ENCODE measurements around the gene NSD1. TPM values are rescaled to one million over a fixed set of nuclear protein-coding genes. Genes with fewer than 3 reads are reported as not detected.
"Not testable (repeated sequence)": the region's sequence is repeated elsewhere in the genome, so short reads cannot be mapped to it uniquely, and the experiment has no call there.

NSD1 gene
- total RNA-seq, 4 donors from 2014 or later: 24.0 to 39.5 (median 32.2) TPM

DNA sequence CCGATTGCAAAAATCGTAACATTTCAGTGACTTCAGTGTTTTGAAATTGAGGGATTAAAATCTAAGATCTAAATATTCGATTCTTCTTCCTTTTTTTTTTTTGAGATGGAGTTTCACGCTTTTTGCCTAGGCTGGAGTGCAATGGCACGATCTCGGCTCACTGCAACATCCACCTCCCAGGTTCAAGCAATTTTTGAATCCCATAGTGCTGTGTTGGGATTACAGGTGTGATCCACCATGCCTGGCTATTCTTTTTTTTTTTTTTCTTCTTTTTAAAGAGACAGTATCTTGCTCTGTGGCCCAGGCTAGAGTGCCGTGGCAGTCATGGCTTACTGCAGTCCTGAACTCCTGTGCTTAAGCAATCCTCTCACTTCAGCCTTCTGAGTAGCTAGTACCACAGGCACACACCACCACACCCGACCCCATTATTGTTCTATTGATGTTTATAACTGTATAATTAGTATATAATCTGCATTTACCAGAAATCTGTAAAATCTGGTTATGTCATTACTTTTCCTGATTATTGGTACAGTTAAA is 42.7 kb downstream of the NSD1 start:
- Histone ChIP-seq H3K9me3 (no peaks in the 10 kb centered on the region), H3K4me3 (no peak overlapping the region), H3K36me3 (peaks cover 0 to 42% (median 0%) of the 10 kb centered on the region in 3 donors), H3K4me1 (peaks cover 0 to 30% (median 11%) of the 10 kb centered on the region in 3 donors), H3K27ac (no peak overlapping the region), H3K27me3 (no peaks in the 10 kb centered on the region)
- 71 to 79% methylated on average over 8 of the region's 8 CpGs for WGBS, 2 donors
- intact Hi-C loops (cut with DNase I): no loop called here
- no peak for TF ChIP-seq CTCF (IDR thresholded peaks at IDR 0.05)
- TF ChIP-seq POLR2A (IDR thresholded peaks at IDR 0.05): no peak
- DNase-seq: no peak

DNA sequence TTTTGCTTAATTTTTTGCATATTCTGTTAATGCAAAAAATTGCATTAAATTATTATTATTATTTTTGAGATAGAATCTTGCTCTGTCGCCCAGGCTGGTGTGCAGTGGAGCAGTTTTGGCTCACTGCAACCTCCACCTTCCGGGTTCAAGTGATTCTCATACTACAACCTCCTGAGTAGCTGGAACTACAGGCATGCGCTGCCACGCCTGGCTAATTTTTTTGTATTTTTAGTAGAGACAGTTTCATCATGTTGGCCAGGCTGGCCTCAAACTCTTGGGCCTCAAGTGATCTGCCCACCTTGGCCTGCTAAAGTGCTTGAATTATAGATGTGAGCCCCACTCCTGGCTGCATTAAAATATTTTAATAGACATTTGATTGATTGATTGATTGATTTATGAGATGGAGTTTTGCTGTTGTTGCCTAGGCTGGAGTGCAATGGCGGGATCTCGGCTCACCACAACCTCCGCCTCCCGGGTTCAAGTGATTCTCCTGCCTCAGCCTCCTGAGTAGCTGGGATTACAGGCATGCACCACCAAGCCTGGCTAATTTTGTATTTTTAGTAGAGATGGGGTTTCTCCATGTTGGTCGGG is 44.4 kb downstream of the NSD1 start:
- H3K27ac ChIP-seq; H3K27me3 ChIP-seq; intact Hi-C loops (cut with DNase I); H3K4me3 ChIP-seq; H3K9me3 ChIP-seq; DNase-seq: not testable (repeated sequence)
- Histone ChIP-seq H3K4me1 (peaks cover 0 to 33% (median 11%) of the 10 kb centered on the region in 3 donors), H3K36me3 (peaks cover 0 to 54% (median 0%) of the 10 kb centered on the region in 3 donors)
- 88 to 92% methylated on average over 6 to 7 of the region's 9 CpGs for WGBS, 2 donors

DNA sequence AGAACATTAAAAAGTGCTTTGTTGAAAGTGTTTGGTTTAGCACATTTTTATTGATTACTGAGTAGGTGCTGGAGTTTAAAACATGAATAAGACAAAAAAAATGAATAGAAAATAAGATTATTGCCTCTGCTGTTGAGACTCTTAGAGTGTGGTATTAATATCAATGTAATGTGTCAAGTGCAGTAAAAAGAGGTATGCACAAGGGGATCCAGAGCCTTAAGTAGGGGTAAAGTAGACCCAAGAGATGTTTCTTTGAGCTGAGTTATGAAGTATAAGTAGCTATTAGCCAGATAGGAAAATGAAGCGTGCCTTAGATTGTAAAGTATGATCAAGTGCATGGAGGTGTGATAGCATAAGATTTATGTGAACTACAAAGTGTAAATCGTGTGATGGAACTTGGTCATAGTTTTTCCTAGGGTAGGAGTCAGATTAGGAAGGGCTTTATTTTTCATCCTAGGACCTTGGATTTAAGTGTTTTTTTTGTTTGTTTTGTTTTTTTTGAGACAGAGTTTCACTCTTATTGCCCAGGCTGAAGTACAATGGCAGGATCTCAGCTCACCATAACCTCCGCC is 45.2 kb downstream of the NSD1 start:
- TF ChIP-seq CTCF (IDR thresholded peaks at IDR 0.05) (no peak), POLR2A (IDR thresholded peaks at IDR 0.05) (no peak)
- 90 to 98% methylated on average over 3 of the region's 3 CpGs for WGBS, 2 donors
- no peak for DNase-seq
- no peaks in the 10 kb centered on the region for H3K9me3 ChIP-seq
- H3K27me3 ChIP-seq: no peaks in the 10 kb centered on the region
- H3K4me1 ChIP-seq: peaks cover 0 to 33% (median 11%) of the 10 kb centered on the region in 3 donors
- H3K4me3 ChIP-seq: no peak overlapping the region
- no peak overlapping the region for H3K27ac ChIP-seq
- peaks cover 0 to 54% (median 0%) of the 10 kb centered on the region in 3 donors for H3K36me3 ChIP-seq
- intact Hi-C loops (cut with DNase I): no loop called here

DNA sequence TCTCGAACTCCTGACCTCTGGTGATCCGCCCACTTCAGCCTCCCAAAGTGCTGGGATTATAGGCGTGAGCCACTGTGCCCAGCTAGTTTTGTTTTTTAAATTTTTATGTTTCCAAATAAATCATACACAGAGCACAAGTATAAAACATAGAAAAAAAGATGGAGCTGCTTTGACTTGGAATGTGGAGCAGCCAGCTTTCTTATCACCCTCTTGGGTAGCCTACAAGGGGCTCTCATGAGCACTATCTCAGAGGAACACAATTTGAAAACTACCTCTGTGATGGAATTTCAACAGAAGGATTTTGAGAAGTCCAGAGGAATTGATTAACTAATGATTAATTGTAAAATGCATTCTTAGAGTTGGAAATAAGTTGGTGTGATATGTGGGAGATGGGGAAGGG is 45.9 kb downstream of the NSD1 start:
- DNase-seq: no peak
- 80 to 90% methylated on average over 2 to 3 of the region's 3 CpGs for WGBS, 2 donors
- Histone ChIP-seq H3K4me1 (peaks cover 0 to 39% (median 11%) of the 10 kb centered on the region in 3 donors), H3K9me3 (no peaks in the 10 kb centered on the region), H3K27me3 (no peaks in the 10 kb centered on the region), H3K36me3 (peaks cover 0 to 48% (median 0%) of the 10 kb centered on the region in 3 donors), H3K4me3 (no peak overlapping the region), H3K27ac (no peak overlapping the region)
- intact Hi-C loops (cut with DNase I): no loop called here
- TF ChIP-seq CTCF (IDR thresholded peaks at IDR 0.05) (no peak), POLR2A (IDR thresholded peaks at IDR 0.05) (no peak)

GRCh38 chr5:177183142-177183541 is 49.6 kb downstream of the NSD1 start:
- WGBS, 2 donors: 62 to 65% methylated on average over 3 of the region's 3 CpGs
- TF ChIP-seq CTCF (IDR thresholded peaks at IDR 0.05) (no peak), POLR2A (IDR thresholded peaks at IDR 0.05) (no peak)
- peaks cover 0 to 41% (median 0%) of the 10 kb centered on the region in 3 donors for H3K36me3 ChIP-seq
- H3K27me3 ChIP-seq: no peaks in the 10 kb centered on the region
- H3K4me3 ChIP-seq: no peak overlapping the region
- H3K27ac ChIP-seq: no peak overlapping the region
- no peak for DNase-seq
- peaks cover 0 to 24% (median 0%) of the 10 kb centered on the region in 3 donors for H3K4me1 ChIP-seq
- intact Hi-C loops (cut with DNase I): no loop called here
- no peaks in the 10 kb centered on the region for H3K9me3 ChIP-seq

Data from esophagus squamous epithelium (tissue), 5 donors.